ENCODE results near the gene TBL1XR1.

DNA sequence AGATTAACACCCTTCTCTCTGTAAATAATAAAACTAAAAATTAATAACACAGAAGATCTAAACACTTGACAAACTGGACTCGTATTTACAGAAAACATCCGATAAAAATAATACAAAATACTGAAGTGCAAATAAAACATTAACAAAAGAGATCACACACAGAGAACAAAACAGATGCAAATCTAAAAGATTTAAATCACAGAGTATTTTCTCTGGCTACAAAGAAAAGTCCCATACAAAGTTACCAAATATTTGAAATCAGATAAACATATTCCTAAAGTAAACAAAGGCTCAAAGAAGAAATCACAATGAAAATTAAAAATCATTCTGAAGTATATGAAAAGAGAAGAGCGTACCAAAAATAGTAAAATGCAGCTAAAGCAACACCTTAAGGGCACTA lies 42.5 kb downstream of the TBL1XR1 start:
- no peak for TF ChIP-seq EZH2phosphoT487 (IDR thresholded peaks at IDR 0.05; ENCODE audit: low read depth, severe bottlenecking, unreplicated experiment)
- TF ChIP-seq, protein P1, sequence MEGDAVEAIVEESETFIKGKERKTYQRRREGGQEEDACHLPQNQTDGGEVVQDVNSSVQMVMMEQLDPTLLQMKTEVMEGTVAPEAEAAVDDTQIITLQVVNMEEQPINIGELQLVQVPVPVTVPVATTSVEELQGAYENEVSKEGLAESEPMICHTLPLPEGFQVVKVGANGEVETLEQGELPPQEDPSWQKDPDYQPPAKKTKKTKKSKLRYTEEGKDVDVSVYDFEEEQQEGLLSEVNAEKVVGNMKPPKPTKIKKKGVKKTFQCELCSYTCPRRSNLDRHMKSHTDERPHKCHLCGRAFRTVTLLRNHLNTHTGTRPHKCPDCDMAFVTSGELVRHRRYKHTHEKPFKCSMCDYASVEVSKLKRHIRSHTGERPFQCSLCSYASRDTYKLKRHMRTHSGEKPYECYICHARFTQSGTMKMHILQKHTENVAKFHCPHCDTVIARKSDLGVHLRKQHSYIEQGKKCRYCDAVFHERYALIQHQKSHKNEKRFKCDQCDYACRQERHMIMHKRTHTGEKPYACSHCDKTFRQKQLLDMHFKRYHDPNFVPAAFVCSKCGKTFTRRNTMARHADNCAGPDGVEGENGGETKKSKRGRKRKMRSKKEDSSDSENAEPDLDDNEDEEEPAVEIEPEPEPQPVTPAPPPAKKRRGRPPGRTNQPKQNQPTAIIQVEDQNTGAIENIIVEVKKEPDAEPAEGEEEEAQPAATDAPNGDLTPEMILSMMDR (IDR thresholded peaks at IDR 0.05; ENCODE audit: poor library complexity), result no peak
